Fibroblast of mammary gland (primary cell): Measurements from ENCODE around the gene NRG3.

Experiments used
- DNase-seq: peaks from one replicate; pipeline ENCODE4 v3.0.0-alpha.2; 2010; ENCODE audit warnings: low read depth
- H3K4me3 ChIP-seq: 2 replicates; pipeline ENCODE4 v1.5.1; 2011; ENCODE audit warnings: low read depth, mild to moderate bottlenecking, low read length, moderate library complexity; ENCODE audit not compliant: control insufficient read depth
- CTCF ChIP-seq: conservative IDR thresholded peaks from 2 replicates; pipeline ENCODE4 v1.5.1; 2011; ENCODE audit warnings: low read depth, low read length, inconsistent platforms; ENCODE audit not compliant: control insufficient read depth, insufficient read depth

Gene NRG3

GRCh38 chr10:82625512-82626189 lies 750.7 kb downstream of the NRG3 start:
- DNase-seq: no peak
- H3K4me3 ChIP-seq: no peak overlapping the region
- no peak for TF ChIP-seq CTCF

- no peak for DNase-seq
- no peak for TF ChIP-seq CTCF
- H3K4me3 ChIP-seq: no peak overlapping the region
These were observed 753.4 kb downstream of the NRG3 start for GRCh38 chr10:82628373-82628772.

- TF ChIP-seq CTCF: no peak
- DNase-seq: no peak
- H3K4me3 ChIP-seq: no peak overlapping the region
These were observed 768.1 kb downstream of the NRG3 start for GRCh38 chr10:82643076-82643475.

GRCh38 chr10:82643601-82644000 lies 768.6 kb downstream of the NRG3 start:
- H3K4me3 ChIP-seq: no peak overlapping the region
- TF ChIP-seq CTCF: no peak
- peak; percentile 1 for DNase-seq

GRCh38 chr10:82645221-82645620 lies 770.2 kb downstream of the NRG3 start:
- TF ChIP-seq CTCF: no peak

GRCh38 chr10:82653244-82654155 lies 778.5 kb downstream of the NRG3 start:
- TF ChIP-seq CTCF: no peak
- no peak overlapping the region for H3K4me3 ChIP-seq
- DNase-seq: no peak

More at GRCh38 chr10:82645221-82645620, 770.2 kb downstream of the NRG3 start:
- DNase-seq: no peak
- H3K4me3 ChIP-seq: no peak overlapping the region
